Neural cell (in vitro differentiated cells): ENCODE data around the gene STARD4. TPM values are rescaled to one million over a fixed set of nuclear protein-coding genes. Genes with fewer than 3 reads are reported as not detected.

Experiments used
- H2AFZ ChIP-seq: fragments of 200-600, 300-800 bp; sonication (generic), shearing (Covaris generic); 2 replicates; pipeline ENCODE4 v1.6.0; 2014; ENCODE audit warnings: low read depth, mild to moderate bottlenecking, antibody characterized with exemption, low read length, moderate library complexity
- H3F3A ChIP-seq: fragments of 200-600 bp; shearing (Covaris generic); 2 replicates; pipeline ENCODE4 v1.6.1; 2016; ENCODE audit warnings: mild to moderate bottlenecking, moderate library complexity, mixed read lengths, antibody characterized with exemption, low read length; ENCODE audit not compliant: insufficient read depth, poor library complexity, severe bottlenecking
- H3K27ac ChIP-seq: fragments of 200-600, 300-800 bp; sonication (generic), shearing (Covaris generic); 2 replicates; pipeline ENCODE4 v1.5.1; 2014; ENCODE audit warnings: mild to moderate bottlenecking, low read length, moderate library complexity
- H3K27me3 ChIP-seq: fragments of 300-800, 200-600 bp; sonication (generic), shearing (Covaris generic); 2 replicates; pipeline ENCODE4 v1.6.0; 2014; ENCODE audit warnings: mild to moderate bottlenecking, low read depth, low read length, moderate library complexity; ENCODE audit not compliant: insufficient read depth
- H3K36me3 ChIP-seq: fragments of 300-800, 200-600 bp; sonication (generic), shearing (Covaris generic); 2 replicates; pipeline ENCODE4 v1.5.1; 2014; ENCODE audit warnings: mild to moderate bottlenecking, antibody characterized with exemption, low read length, moderate library complexity; ENCODE audit not compliant: insufficient read depth
- H3K4me2 ChIP-seq: fragments of 300-800, 200-600 bp; sonication (generic), shearing (Covaris generic); 2 replicates; pipeline ENCODE4 v1.6.0; 2014; ENCODE audit warnings: mild to moderate bottlenecking, low read length
- H3K4me3 ChIP-seq: fragments of 300-800, 200-600 bp; sonication (generic), shearing (Covaris generic); 2 replicates; pipeline ENCODE4 v1.5.1; 2014; ENCODE audit warnings: mild to moderate bottlenecking, low read length, moderate library complexity
- H3K79me2 ChIP-seq: fragments of 200-600 bp; shearing (Covaris generic); replicated peaks from 2 replicates; pipeline ENCODE4 v1.6.0; 2014; ENCODE audit warnings: mild to moderate bottlenecking, low read length, moderate library complexity; ENCODE audit not compliant: insufficient read depth
- H3K9ac ChIP-seq: fragments of 300-800, 200-600 bp; sonication (generic), shearing (Covaris generic); 2 replicates; pipeline ENCODE4 v1.6.1; 2016; ENCODE audit warnings: mild to moderate bottlenecking, low read length, mixed read lengths
- H3K9me2 ChIP-seq: fragments of 200-600 bp; shearing (Covaris generic); 2 replicates; pipeline ENCODE4 v1.6.1; 2016; ENCODE audit warnings: mild to moderate bottlenecking, low read length, mixed read lengths; ENCODE audit not compliant: insufficient read depth
- H3K9me3 ChIP-seq: fragments of 200-600, 300-800 bp; sonication (generic), shearing (Covaris generic); 2 replicates; pipeline ENCODE4 v1.6.1; 2016; ENCODE audit warnings: mild to moderate bottlenecking, mixed run types, low read length, moderate library complexity, mixed read lengths
- H4K20me1 ChIP-seq: fragments of 200-600 bp; shearing (Covaris generic); 2 replicates; pipeline ENCODE4 v1.6.1; 2016; ENCODE audit warnings: mild to moderate bottlenecking, mixed run types; ENCODE audit not compliant: insufficient read depth
- CTCF ChIP-seq: fragments of 450-650 bp; IDR thresholded peaks from 2 replicates; pipeline ENCODE4 v1.5.1; 2014; ENCODE audit warnings: antibody characterized with exemption, mild to moderate bottlenecking, moderate library complexity; ENCODE audit not compliant: poor library complexity, severe bottlenecking
- EP300 ChIP-seq: fragments of 450-650 bp; conservative IDR thresholded peaks from 2 replicates; pipeline ENCODE4 v1.6.1; 2014; ENCODE audit warnings: antibody characterized with exemption, mild to moderate bottlenecking, moderate library complexity; ENCODE audit not compliant: poor library complexity, severe bottlenecking
- EZH2 ChIP-seq: fragments of 200-600, 300-800 bp; shearing (Covaris generic), sonication (generic); IDR thresholded peaks from 2 replicates; pipeline ENCODE4 v1.6.1; 2014; ENCODE audit warnings: antibody characterized with exemption, low read length, borderline replicate concordance, mild to moderate bottlenecking; ENCODE audit not compliant: insufficient read depth, poor library complexity, severe bottlenecking
- MXI1 ChIP-seq: fragments of 450-650 bp; conservative IDR thresholded peaks from 2 replicates; pipeline ENCODE4 v1.6.1; 2014; ENCODE audit warnings: antibody characterized with exemption, mild to moderate bottlenecking; ENCODE audit not compliant: poor library complexity, severe bottlenecking
- POLR2AphosphoS5 ChIP-seq: IDR thresholded peaks from 2 replicates; pipeline ENCODE4 v1.6.1; 2012
- RAD21 ChIP-seq: fragments of 450-650 bp; conservative IDR thresholded peaks from 2 replicates; pipeline ENCODE4 v1.6.1; 2014; ENCODE audit warnings: antibody characterized with exemption, mild to moderate bottlenecking, moderate library complexity
- REST ChIP-seq: IDR thresholded peaks from 2 replicates; pipeline ENCODE4 v1.6.1; 2012; ENCODE audit warnings: borderline replicate concordance
- SMC3 ChIP-seq: fragments of 450-650 bp; conservative IDR thresholded peaks from 2 replicates; pipeline ENCODE4 v1.6.1; 2014; ENCODE audit warnings: antibody characterized with exemption, mild to moderate bottlenecking, moderate library complexity; ENCODE audit not compliant: poor library complexity
- TAF1 ChIP-seq: IDR thresholded peaks from 2 replicates; pipeline ENCODE4 v1.6.1; 2012; ENCODE audit warnings: low read depth
- polyA plus RNA-seq: library from polyadenylated mRNA; depleted of rRNA; stranded (reverse); fragments of >200 nt; gene quantifications from 2 replicates; pipeline ENCODE4 v1.2.3, GENCODE V29; 2014

STARD4 gene
- polyA plus RNA-seq, 1 donor from 2014 or later: 62.6 TPM

- H4K20me1 ChIP-seq: no peaks in the 10 kb centered on the region
- no peaks in the 10 kb centered on the region for H3K27me3 ChIP-seq
- H3K27ac ChIP-seq: no peak overlapping the region
- H3K4me2 ChIP-seq: no peak overlapping the region
- peaks cover 30% of the 10 kb centered on the region for H3K79me2 ChIP-seq
- H3K4me3 ChIP-seq: no peak overlapping the region
- H3K9me3 ChIP-seq: no peaks in the 10 kb centered on the region
- no peaks in the 10 kb centered on the region for H3K36me3 ChIP-seq
- no peaks in the 10 kb centered on the region for H3K9me2 ChIP-seq
- no peak for TF ChIP-seq SMC3
- no peak for TF ChIP-seq TAF1
- TF ChIP-seq MXI1: no peak
- H2AFZ ChIP-seq: no peak overlapping the region
- H3K9ac ChIP-seq: no peak overlapping the region
- no peaks in the 10 kb centered on the region for H3F3A ChIP-seq
Measured at GRCh38 chr5:111502956-111503355, 9.4 kb downstream of the STARD4 start.

- Histone ChIP-seq H3K9me3 (no peaks in the 10 kb centered on the region), H3K4me3 (no peak overlapping the region), H3K36me3 (no peaks in the 10 kb centered on the region), H3K9ac (no peak overlapping the region), H3F3A (no peaks in the 10 kb centered on the region), H4K20me1 (no peaks in the 10 kb centered on the region), H3K9me2 (no peaks in the 10 kb centered on the region), H3K27me3 (no peaks in the 10 kb centered on the region), H3K4me2 (no peak overlapping the region), H2AFZ (no peak overlapping the region), H3K27ac (no peak overlapping the region), H3K79me2 (no peaks in the 10 kb centered on the region)
- TF ChIP-seq TAF1 (no peak), EZH2 (no peak), CTCF (no peak), POLR2AphosphoS5 (no peak), MXI1 (no peak), SMC3 (no peak), REST (no peak), EP300 (no peak), RAD21 (no peak)
Measured at GRCh38 chr5:111498346-111498745, 14.0 kb downstream of the STARD4 start.

GRCh38 chr5:111495159-111495558 lies 17.2 kb downstream of the STARD4 start:
- H3K4me3 ChIP-seq: no peak overlapping the region
- H3K9me3 ChIP-seq: no peaks in the 10 kb centered on the region
- H4K20me1 ChIP-seq: no peaks in the 10 kb centered on the region
- no peaks in the 10 kb centered on the region for H3K27me3 ChIP-seq
- no peaks in the 10 kb centered on the region for H3K9me2 ChIP-seq
- H3K4me2 ChIP-seq: no peak overlapping the region
- no peaks in the 10 kb centered on the region for H3K36me3 ChIP-seq
- TF ChIP-seq EP300 (no peak), POLR2AphosphoS5 (no peak), SMC3 (no peak), TAF1 (no peak), MXI1 (no peak), RAD21 (no peak), REST (no peak), EZH2 (no peak), CTCF (no peak)
- H3K9ac ChIP-seq: no peak overlapping the region
- no peaks in the 10 kb centered on the region for H3K79me2 ChIP-seq
- H2AFZ ChIP-seq: no peak overlapping the region
- no peaks in the 10 kb centered on the region for H3F3A ChIP-seq
- no peak overlapping the region for H3K27ac ChIP-seq
